Forelimb muscle (tissue), 1 donor: Measurements from ENCODE around the gene EXOC4. TPM values are rescaled to one million over a fixed set of nuclear protein-coding genes. Genes with fewer than 3 reads are reported as not detected.
"Not testable (repeated sequence)": the region's sequence is repeated elsewhere in the genome, so short reads cannot be mapped to it uniquely, and the experiment has no call there.

Experiments used
- DNase-seq: peaks from one replicate; pipeline ENCODE4 v3.0.0-alpha.2; 2013; ENCODE audit warnings: low read depth
- polyA plus RNA-seq: library from polyadenylated mRNA; unstranded; fragments of 120-200 nt; gene quantifications from one replicate; pipeline ENCODE4 v1.2.1, GENCODE V29; 2013; ENCODE audit not compliant: insufficient read length

The EXOC4 gene
- 55.2 TPM for polyA plus RNA-seq

- peak; percentile 99 for DNase-seq
Observed at GRCh38 chr7:133252858-133253518, at the start of gene EXOC4. Gene EXOC4 (plus strand): TSS chr7:133253078.

- no peak for DNase-seq
Observed at GRCh38 chr7:133203490-133203889, 49.4 kb upstream of the EXOC4 start.

GRCh38 chr7:133207687-133208086 lies 45.2 kb upstream of the EXOC4 start:
- no peak for DNase-seq

GRCh38 chr7:133210817-133211216 lies 42.1 kb upstream of the EXOC4 start:
- not testable (repeated sequence) for DNase-seq

GRCh38 chr7:133213772-133214171 lies 39.1 kb upstream of the EXOC4 start:
- not testable (repeated sequence) for DNase-seq

GRCh38 chr7:133217773-133218172 lies 35.1 kb upstream of the EXOC4 start:
- no peak for DNase-seq

- no peak for DNase-seq
Observed at GRCh38 chr7:133230591-133231194, 22.2 kb upstream of the EXOC4 start.

- DNase-seq: no peak
Observed at GRCh38 chr7:133233142-133233541, 19.7 kb upstream of the EXOC4 start.

- no peak for DNase-seq
Observed at GRCh38 chr7:133234961-133235875, 17.7 kb upstream of the EXOC4 start.

- no peak for DNase-seq
Observed at GRCh38 chr7:133237545-133237944, 15.3 kb upstream of the EXOC4 start.

- no peak for DNase-seq
Observed at GRCh38 chr7:133240302-133240701, 12.6 kb upstream of the EXOC4 start.

GRCh38 chr7:133246558-133246957 lies 6.3 kb upstream of the EXOC4 start:
- no peak for DNase-seq

- DNase-seq: no peak
Observed at GRCh38 chr7:133248901-133249300, 4.0 kb upstream of the EXOC4 start.

GRCh38 chr7:133252506-133252857 lies 396 bp upstream of the EXOC4 start:
- no peak for DNase-seq

- no peak for DNase-seq
Observed at GRCh38 chr7:133253519-133253875, 619 bp downstream of the EXOC4 start.

- DNase-seq: no peak
Observed at GRCh38 chr7:133255486-133255885, 2.6 kb downstream of the EXOC4 start.

GRCh38 chr7:133258174-133258573 lies 5.3 kb downstream of the EXOC4 start:
- DNase-seq: no peak

- no peak for DNase-seq
Observed at GRCh38 chr7:133265821-133266220, 12.9 kb downstream of the EXOC4 start.

- no peak for DNase-seq
Observed at GRCh38 chr7:133268355-133268754, 15.5 kb downstream of the EXOC4 start.

- no peak for DNase-seq
Observed at GRCh38 chr7:133272336-133272735, 19.5 kb downstream of the EXOC4 start.

- DNase-seq: no peak
Observed at GRCh38 chr7:133273227-133273626, 20.3 kb downstream of the EXOC4 start.

- DNase-seq: no peak
Observed at GRCh38 chr7:133274265-133274664, 21.4 kb downstream of the EXOC4 start.

- DNase-seq: no peak
Observed at GRCh38 chr7:133275008-133275407, 22.1 kb downstream of the EXOC4 start.
